Esophagus muscularis mucosa (tissue), 4 donors: Measurements from ENCODE around the gene ICE2.

Source experiments
- EP300 ChIP-seq: sonication (generic); formaldehyde crosslinking; IDR thresholded peaks from one replicate; pipeline ENCODE4 v1.6.1; 2017; ENCODE audit warnings: antibody characterized with exemption
- POLR2A ChIP-seq: fragments of 450-650 bp; IDR thresholded peaks from one replicate; pipeline ENCODE4 v1.6.1; 2017; ENCODE audit warnings: antibody characterized with exemption, moderate library complexity, mild to moderate bottlenecking, low read depth
- POLR2AphosphoS5 ChIP-seq, 2 donors: sonication (generic); formaldehyde crosslinking; IDR thresholded peaks; one replicate each; pipeline ENCODE4 v1.6.1; 2017; ENCODE audit warnings: antibody characterized with exemption in 2 of 2
- TF ChIP-seq, protein P1 (sequence below), 3 experiments: fragments of 200-600 bp in 2 of 3; fragments of 450-650 bp in 1 of 3; sonication (generic) in 2 of 3; IDR thresholded peaks; one replicate each; pipeline ENCODE4 v1.5.1; 2017 to 2019; ENCODE audit warnings: antibody characterized with exemption in 3 of 3, mild to moderate bottlenecking in 2 of 3, moderate library complexity in 1 of 3

DNA sequence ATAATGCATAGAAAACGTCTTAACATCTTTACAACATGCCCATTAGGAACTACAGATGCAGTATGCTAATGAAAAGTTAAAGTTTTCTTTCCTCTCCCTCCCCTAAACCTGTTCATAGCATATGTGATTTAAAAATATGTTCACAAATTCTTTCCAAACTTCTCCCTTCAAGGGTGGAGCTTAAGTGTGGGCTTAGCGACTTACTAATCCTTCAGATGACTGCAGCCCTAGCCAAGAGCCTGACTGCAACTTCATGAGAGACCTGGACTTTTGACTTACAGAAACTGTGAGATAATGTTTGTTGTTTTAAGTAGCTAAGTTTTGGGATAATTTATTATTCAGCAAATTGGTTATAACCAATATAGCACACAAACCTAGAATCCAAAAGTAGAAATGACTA is 59.2 kb downstream of the ICE2 start:
- TF ChIP-seq POLR2A (no peak), EP300 (no peak), POLR2AphosphoS5 (IDR thresholded peaks at IDR 0.05) (no peak)
- TF ChIP-seq, protein P1, sequence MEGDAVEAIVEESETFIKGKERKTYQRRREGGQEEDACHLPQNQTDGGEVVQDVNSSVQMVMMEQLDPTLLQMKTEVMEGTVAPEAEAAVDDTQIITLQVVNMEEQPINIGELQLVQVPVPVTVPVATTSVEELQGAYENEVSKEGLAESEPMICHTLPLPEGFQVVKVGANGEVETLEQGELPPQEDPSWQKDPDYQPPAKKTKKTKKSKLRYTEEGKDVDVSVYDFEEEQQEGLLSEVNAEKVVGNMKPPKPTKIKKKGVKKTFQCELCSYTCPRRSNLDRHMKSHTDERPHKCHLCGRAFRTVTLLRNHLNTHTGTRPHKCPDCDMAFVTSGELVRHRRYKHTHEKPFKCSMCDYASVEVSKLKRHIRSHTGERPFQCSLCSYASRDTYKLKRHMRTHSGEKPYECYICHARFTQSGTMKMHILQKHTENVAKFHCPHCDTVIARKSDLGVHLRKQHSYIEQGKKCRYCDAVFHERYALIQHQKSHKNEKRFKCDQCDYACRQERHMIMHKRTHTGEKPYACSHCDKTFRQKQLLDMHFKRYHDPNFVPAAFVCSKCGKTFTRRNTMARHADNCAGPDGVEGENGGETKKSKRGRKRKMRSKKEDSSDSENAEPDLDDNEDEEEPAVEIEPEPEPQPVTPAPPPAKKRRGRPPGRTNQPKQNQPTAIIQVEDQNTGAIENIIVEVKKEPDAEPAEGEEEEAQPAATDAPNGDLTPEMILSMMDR (IDR thresholded peaks at IDR 0.05): no peak
